Measurements from ENCODE around the gene ZNF462. TPM values are rescaled to one million over a fixed set of nuclear protein-coding genes. Genes with fewer than 3 reads are reported as not detected.

The ZNF462 gene
- total RNA-seq, 1 donor from 2014 or later, result 8.2 TPM

GRCh38 chr9:106886111-106887046 lies 23.4 kb downstream of the ZNF462 start:
- no peaks in the 10 kb centered on the region for H3K36me3 ChIP-seq (ENCODE audit: control insufficient read depth, insufficient read depth, low read length)
- TF ChIP-seq, protein P1, sequence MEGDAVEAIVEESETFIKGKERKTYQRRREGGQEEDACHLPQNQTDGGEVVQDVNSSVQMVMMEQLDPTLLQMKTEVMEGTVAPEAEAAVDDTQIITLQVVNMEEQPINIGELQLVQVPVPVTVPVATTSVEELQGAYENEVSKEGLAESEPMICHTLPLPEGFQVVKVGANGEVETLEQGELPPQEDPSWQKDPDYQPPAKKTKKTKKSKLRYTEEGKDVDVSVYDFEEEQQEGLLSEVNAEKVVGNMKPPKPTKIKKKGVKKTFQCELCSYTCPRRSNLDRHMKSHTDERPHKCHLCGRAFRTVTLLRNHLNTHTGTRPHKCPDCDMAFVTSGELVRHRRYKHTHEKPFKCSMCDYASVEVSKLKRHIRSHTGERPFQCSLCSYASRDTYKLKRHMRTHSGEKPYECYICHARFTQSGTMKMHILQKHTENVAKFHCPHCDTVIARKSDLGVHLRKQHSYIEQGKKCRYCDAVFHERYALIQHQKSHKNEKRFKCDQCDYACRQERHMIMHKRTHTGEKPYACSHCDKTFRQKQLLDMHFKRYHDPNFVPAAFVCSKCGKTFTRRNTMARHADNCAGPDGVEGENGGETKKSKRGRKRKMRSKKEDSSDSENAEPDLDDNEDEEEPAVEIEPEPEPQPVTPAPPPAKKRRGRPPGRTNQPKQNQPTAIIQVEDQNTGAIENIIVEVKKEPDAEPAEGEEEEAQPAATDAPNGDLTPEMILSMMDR (IDR thresholded peaks at IDR 0.05; ENCODE audit: insufficient read depth, low read length, severe bottlenecking), result no peak
- H3K4me3 ChIP-seq (ENCODE audit: low read depth, low read length), result no peak overlapping the region
- FAIRE-seq (no peak), DNase-seq (ENCODE audit: low read depth) (peak; percentile 95)
- no peaks in the 10 kb centered on the region for H3K27me3 ChIP-seq (ENCODE audit: control insufficient read depth, insufficient read depth, low read length)

- Histone ChIP-seq H3K27me3 (ENCODE audit: control insufficient read depth, insufficient read depth, low read length) (no peaks in the 10 kb centered on the region), H3K36me3 (ENCODE audit: control insufficient read depth, insufficient read depth, low read length) (no peaks in the 10 kb centered on the region), H3K4me3 (ENCODE audit: low read depth, low read length) (no peak overlapping the region)
- FAIRE-seq (no peak), DNase-seq (ENCODE audit: low read depth) (peak; percentile 63)
- TF ChIP-seq, protein P1 (IDR thresholded peaks at IDR 0.05; ENCODE audit: insufficient read depth, low read length, severe bottlenecking), result no peak
Measured at GRCh38 chr9:106887066-106887465, 24.1 kb downstream of the ZNF462 start.

GRCh38 chr9:106889061-106889590 lies 26.2 kb downstream of the ZNF462 start:
- DNase-seq (ENCODE audit: low read depth) (peak; percentile 66), FAIRE-seq (no peak)
- TF ChIP-seq, protein P1 (IDR thresholded peaks at IDR 0.05; ENCODE audit: insufficient read depth, low read length, severe bottlenecking), result no peak
- H3K27me3 ChIP-seq (ENCODE audit: control insufficient read depth, insufficient read depth, low read length), result no peaks in the 10 kb centered on the region
- H3K4me3 ChIP-seq (ENCODE audit: low read depth, low read length), result no peak overlapping the region
- no peaks in the 10 kb centered on the region for H3K36me3 ChIP-seq (ENCODE audit: control insufficient read depth, insufficient read depth, low read length)

GRCh38 chr9:106890608-106891007 lies 27.6 kb downstream of the ZNF462 start:
- DNase-seq (ENCODE audit: low read depth) (peak; percentile 58), FAIRE-seq (no peak)
- no peak overlapping the region for H3K4me3 ChIP-seq (ENCODE audit: low read depth, low read length)
- H3K36me3 ChIP-seq (ENCODE audit: control insufficient read depth, insufficient read depth, low read length), result no peaks in the 10 kb centered on the region
- no peaks in the 10 kb centered on the region for H3K27me3 ChIP-seq (ENCODE audit: control insufficient read depth, insufficient read depth, low read length)
- TF ChIP-seq, protein P1 (IDR thresholded peaks at IDR 0.05; ENCODE audit: insufficient read depth, low read length, severe bottlenecking), result no peak

- H3K4me3 ChIP-seq (ENCODE audit: low read depth, low read length), result no peak overlapping the region
- FAIRE-seq (no peak), DNase-seq (ENCODE audit: low read depth) (no peak)
- no peaks in the 10 kb centered on the region for H3K36me3 ChIP-seq (ENCODE audit: control insufficient read depth, insufficient read depth, low read length)
- no peaks in the 10 kb centered on the region for H3K27me3 ChIP-seq (ENCODE audit: control insufficient read depth, insufficient read depth, low read length)
- TF ChIP-seq, protein P1 (IDR thresholded peaks at IDR 0.05; ENCODE audit: insufficient read depth, low read length, severe bottlenecking), result no peak
Measured at GRCh38 chr9:106891286-106891685, 28.3 kb downstream of the ZNF462 start.
